Measurements from ENCODE around the gene DLG5. TPM values are rescaled to one million over a fixed set of nuclear protein-coding genes. Genes with fewer than 3 reads are reported as not detected.

The DLG5 gene
- total RNA-seq, 1 experiment from 2014 or later = 81.7 TPM

DNA sequence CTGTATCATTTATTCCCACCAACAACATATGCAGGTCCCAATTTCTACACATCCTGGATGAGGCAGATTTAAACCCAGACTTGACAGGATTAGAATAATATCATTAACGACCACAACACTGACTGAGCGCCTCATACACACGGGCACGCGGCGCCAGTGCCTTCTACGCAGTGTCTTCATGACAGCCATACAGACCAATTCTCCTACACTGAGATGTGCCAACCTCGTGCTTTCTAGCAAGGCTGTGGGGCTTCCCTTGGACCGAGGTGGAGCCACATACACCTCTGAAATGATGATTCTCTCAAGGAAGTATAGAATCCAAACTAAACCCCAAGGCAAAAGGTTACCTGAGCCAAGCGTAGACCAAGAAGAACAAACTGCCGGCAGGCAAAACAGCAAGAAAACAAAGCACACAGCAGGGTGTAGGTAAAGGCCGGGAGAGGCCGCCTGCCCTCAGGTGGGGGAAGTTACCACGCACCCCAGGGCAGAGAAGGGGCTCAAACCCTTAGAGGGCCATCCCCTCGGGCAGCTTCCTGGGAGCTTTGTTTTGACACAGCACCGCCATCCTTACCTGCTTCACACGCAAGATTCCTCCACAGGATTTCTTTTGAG lies 75.8 kb downstream of the DLG5 start:
- Histone ChIP-seq H3K4me2 (no peak overlapping the region), H3K79me2 (ENCODE audit: low read depth) (peaks cover 9% of the 10 kb centered on the region; the same call in 1 of the 2 replicates), H4K20me1 (ENCODE audit: insufficient read depth) (no peaks in the 10 kb centered on the region; the same call in 1 of the 2 replicates), H3F3A (ENCODE audit: insufficient read depth, low read depth) (peaks cover 32% of the 10 kb centered on the region), H3K27ac (no peak overlapping the region), H3K27me3 (ENCODE audit: insufficient read depth, low read depth) (no peaks in the 10 kb centered on the region), H3K4me1 (replicated peaks; ENCODE audit: insufficient read depth) (peaks cover 20% of the 10 kb centered on the region), H2AFZ (no peak overlapping the region), H3K9me3 (ENCODE audit: insufficient read depth, low read depth) (no peaks in the 10 kb centered on the region), H3K36me3 (ENCODE audit: low read depth) (peaks cover 24% of the 10 kb centered on the region; the same call in 1 of the 2 replicates), H3K9me2 (ENCODE audit: insufficient read depth) (no peaks in the 10 kb centered on the region), H3K4me3 (no peak overlapping the region)
- no TSS peak for BruUV-seq (replicated peaks)
- DNase-seq = no peak
- intact Hi-C loops (cut with micrococcal nuclease; ENCODE audit: unreplicated experiment) = no loop called here
- POLR2A ChIA-PET (ENCODE audit: unreplicated experiment) = interaction anchor here (0.6 to 0.7 kb wide), 2 partner anchors 48 to 124 kb away, joined by 3 to 8 read pairs; no protein-coding TSS in a partner anchor
- TF ChIP-seq EZH2 (IDR thresholded peaks at IDR 0.05; ENCODE audit: low read depth) = no peak
- TF ChIP-seq, protein P1, sequence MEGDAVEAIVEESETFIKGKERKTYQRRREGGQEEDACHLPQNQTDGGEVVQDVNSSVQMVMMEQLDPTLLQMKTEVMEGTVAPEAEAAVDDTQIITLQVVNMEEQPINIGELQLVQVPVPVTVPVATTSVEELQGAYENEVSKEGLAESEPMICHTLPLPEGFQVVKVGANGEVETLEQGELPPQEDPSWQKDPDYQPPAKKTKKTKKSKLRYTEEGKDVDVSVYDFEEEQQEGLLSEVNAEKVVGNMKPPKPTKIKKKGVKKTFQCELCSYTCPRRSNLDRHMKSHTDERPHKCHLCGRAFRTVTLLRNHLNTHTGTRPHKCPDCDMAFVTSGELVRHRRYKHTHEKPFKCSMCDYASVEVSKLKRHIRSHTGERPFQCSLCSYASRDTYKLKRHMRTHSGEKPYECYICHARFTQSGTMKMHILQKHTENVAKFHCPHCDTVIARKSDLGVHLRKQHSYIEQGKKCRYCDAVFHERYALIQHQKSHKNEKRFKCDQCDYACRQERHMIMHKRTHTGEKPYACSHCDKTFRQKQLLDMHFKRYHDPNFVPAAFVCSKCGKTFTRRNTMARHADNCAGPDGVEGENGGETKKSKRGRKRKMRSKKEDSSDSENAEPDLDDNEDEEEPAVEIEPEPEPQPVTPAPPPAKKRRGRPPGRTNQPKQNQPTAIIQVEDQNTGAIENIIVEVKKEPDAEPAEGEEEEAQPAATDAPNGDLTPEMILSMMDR (conservative IDR thresholded peaks at IDR 0.05) = no peak
- CTCF ChIA-PET = no interaction called here

DNA sequence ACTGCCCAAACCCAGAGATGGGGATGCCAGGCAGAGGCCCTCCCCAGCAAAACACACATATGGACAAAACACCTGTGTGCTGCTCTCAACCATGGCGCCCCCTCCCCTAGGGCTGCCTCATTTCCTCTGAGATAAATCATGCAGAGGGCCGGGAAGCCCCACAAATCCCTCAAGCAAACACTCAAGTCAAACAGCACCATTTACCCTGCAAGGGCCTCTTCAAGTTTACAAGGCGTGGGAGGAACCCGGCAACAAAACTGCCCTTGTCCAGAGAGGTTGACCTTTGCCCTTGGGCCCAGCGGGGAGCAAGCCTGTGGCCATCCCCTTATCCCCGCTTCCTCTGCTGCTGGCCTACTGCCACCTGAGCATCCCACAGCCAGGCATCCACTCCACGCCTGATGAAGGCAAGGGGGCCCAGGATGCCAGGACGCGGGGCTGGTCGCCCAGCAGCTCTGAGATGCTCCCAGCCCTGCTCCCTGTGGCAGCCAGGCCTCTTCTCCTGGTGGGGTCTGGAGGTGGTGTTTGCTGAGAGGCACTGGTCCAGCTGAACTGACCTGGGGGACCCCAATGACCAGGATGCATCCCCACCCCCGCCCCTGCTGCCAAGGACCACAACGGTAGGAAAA lies 77.4 kb downstream of the DLG5 start:
- intact Hi-C loops (cut with micrococcal nuclease; ENCODE audit: unreplicated experiment) = loop anchor here (5.0 kb wide), 1 partner anchor 63 kb away; no protein-coding TSS in a partner anchor
- POLR2A ChIA-PET (ENCODE audit: unreplicated experiment) = no interaction called here
- no peak overlapping the region for H3K4me2 ChIP-seq

More for the DNA sequence above, 77.4 kb downstream of the DLG5 start:
- Histone ChIP-seq H3K9me2 (ENCODE audit: insufficient read depth) (no peaks in the 10 kb centered on the region), H3K4me1 (replicated peaks; ENCODE audit: insufficient read depth) (peaks cover 25% of the 10 kb centered on the region), H3K27me3 (ENCODE audit: insufficient read depth, low read depth) (no peaks in the 10 kb centered on the region), H3K36me3 (ENCODE audit: low read depth) (peaks cover 21% of the 10 kb centered on the region; the same call in 1 of the 2 replicates), H4K20me1 (ENCODE audit: insufficient read depth) (no peaks in the 10 kb centered on the region; the same call in 1 of the 2 replicates), H3K4me3 (no peak overlapping the region), H3F3A (ENCODE audit: insufficient read depth, low read depth) (peaks cover 43% of the 10 kb centered on the region), H2AFZ (no peak overlapping the region), H3K9me3 (ENCODE audit: insufficient read depth, low read depth) (no peaks in the 10 kb centered on the region), H3K27ac (no peak overlapping the region), H3K79me2 (ENCODE audit: low read depth) (peaks cover 11% of the 10 kb centered on the region; the same call in 1 of the 2 replicates)
- BruUV-seq (replicated peaks) = no TSS peak
- CTCF ChIA-PET = interaction anchor here (0.5 to 0.6 kb wide), 2 partner anchors 7 to 39 kb away, joined by 4 read pairs; no protein-coding TSS in a partner anchor
- DNase-seq = no peak
- no peak for TF ChIP-seq EZH2 (IDR thresholded peaks at IDR 0.05; ENCODE audit: low read depth)
- TF ChIP-seq, protein P1 (conservative IDR thresholded peaks at IDR 0.05) = no peak

Data from PC-9 (cell line).